Stromal cell of bone marrow (primary cell): Measurements from ENCODE around the gene HSDL2.

Experiments
- DNase-seq: peaks from one replicate; pipeline ENCODE4 v3.0.0-alpha.2; 2012; ENCODE audit warnings: low read depth

HSDL2 gene

GRCh38 chr9:112446526-112446925 lies 66.6 kb downstream of the HSDL2 start:
- no peak for DNase-seq

- peak; percentile 49 for DNase-seq
These were observed 67.4 kb downstream of the HSDL2 start for GRCh38 chr9:112447283-112447761.

DNA sequence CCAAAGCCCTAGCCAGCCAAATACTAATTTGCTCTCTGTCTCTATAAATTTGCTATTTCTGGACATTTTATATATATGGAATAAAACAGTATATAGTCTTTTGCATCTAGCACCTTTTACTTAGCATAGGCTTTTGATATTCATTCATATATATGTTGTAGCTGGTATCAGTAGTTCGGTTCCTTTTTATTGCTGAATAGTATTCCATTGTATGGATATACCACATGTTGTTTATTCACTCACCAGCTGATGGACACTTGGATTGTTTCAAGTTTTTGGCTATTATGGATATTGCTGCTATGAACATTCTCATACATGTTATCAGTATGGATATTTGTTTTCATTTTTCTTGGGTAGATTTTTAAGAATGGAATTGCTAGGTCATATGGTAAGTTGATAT lies 82.9 kb downstream of the HSDL2 start:
- no peak for DNase-seq

GRCh38 chr9:112465352-112465751 lies 85.4 kb downstream of the HSDL2 start:
- DNase-seq: no peak

- DNase-seq: no peak
These were observed 93.1 kb downstream of the HSDL2 start for GRCh38 chr9:112472996-112473395.

DNA sequence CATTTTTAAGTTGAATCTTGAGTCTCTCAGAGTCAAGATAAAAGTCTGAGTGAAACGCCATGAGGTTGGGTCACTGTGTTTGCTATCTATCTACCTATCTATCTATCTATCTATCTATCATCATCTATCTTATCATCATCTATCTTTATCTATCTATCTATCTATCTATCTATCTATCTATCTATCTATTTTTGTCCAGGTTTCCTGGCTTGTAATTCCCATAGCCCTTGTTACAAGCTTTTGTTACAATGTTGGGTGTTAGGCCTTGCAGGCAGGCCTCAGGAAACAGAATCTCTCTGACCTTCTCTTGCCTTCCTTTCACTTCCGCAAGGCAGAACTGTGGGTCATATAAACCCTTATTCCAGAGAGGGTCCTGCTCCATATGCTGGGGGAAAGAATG lies 94.1 kb downstream of the HSDL2 start:
- DNase-seq: no peak

- DNase-seq: no peak
These were observed 95.4 kb downstream of the HSDL2 start for GRCh38 chr9:112475318-112475717.

GRCh38 chr9:112477330-112477729 lies 97.4 kb downstream of the HSDL2 start:
- DNase-seq: no peak

DNA sequence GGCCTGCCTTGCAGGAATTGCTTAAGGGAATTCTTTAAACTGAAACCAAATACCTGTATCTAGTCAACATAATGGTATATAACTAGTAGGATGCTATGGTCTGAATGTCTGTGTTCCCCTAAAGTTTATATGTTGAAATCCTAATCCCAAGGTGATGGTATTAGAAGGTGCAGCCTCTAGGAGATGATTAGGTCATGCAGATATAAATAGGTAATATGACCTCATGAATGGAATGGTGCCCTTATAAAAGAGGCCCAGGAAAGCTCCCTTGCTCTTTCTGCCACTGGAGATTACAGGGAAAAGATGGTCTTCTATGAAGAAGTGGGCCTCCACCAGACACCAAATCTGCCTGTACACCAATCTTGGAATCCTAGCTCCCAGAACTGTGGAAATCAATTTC lies 99.3 kb downstream of the HSDL2 start:
- no peak for DNase-seq

DNA sequence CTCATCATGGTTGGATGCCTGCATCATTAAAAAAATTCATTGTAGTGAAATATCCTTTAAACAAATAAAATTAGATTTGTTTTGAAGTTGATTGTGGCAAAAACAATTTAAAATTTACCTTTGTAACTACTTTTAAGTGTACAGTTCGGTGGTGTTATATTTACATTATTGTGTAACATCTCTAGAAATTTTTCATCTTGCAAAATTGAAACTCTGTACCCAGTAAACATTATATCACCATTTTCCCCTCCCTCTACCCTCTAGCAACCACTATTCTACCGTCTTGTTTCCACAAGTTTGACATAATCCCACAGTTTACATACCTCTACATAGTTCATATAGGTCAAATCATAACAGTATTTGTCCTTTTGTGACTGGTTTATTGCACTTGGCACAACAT lies 104.7 kb downstream of the HSDL2 start:
- DNase-seq: no peak

DNA sequence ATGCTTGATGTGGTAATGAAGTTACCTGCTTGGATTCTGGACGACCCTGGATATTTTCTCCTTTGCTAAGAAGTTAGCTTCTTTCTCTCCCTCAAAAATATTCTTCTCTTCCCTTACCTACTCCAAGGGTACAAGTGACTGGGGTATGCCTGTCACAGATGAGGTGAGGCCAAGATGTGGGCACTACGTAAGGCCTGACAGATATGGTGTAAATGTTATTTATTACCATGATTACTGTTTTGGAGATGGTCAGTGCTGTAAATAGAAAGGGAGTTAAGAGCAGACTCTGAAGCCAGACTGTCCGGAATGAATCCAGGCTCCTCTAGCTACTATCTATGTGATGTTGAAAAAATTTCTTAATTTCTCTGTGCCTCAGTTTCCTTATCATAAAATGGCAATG lies 105.7 kb downstream of the HSDL2 start:
- no peak for DNase-seq

GRCh38 chr9:112486221-112487007 lies 106.5 kb downstream of the HSDL2 start, which contains the start of gene KIAA1958:
Gene KIAA1958 (plus strand): TSS chr9:112486827. CDS start chr9:112574081, 87,254 bp downstream.
- DNase-seq: no peak

- DNase-seq: no peak
These were observed 107.3 kb downstream of the HSDL2 start for GRCh38 chr9:112487008-112487798.

DNA sequence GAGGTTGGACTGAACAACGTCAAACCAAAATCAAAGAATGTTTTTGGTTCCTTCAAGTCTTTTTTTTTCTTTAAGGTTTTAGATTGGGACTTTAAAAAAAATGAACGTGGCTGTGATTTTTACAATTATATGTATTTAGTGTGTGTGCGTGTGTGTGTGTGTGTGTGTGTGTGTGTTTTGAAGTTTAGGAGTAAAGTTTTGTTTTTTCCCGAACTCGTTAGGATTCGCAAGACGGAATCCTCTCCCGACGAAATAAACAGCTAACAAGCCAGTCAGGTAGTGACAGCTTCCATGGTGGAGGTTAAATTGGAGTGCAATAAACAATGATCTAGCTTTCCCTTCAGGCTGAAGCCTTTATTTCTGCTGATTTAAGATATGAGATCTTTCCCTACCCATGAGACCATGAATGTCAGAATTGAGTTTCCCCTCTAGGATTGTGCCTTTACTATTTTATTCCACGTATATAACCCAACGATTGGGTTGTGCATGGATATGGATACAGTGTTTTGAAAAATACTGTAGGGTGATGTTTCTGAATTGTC lies 108.0 kb downstream of the HSDL2 start:
- no peak for DNase-seq

DNA sequence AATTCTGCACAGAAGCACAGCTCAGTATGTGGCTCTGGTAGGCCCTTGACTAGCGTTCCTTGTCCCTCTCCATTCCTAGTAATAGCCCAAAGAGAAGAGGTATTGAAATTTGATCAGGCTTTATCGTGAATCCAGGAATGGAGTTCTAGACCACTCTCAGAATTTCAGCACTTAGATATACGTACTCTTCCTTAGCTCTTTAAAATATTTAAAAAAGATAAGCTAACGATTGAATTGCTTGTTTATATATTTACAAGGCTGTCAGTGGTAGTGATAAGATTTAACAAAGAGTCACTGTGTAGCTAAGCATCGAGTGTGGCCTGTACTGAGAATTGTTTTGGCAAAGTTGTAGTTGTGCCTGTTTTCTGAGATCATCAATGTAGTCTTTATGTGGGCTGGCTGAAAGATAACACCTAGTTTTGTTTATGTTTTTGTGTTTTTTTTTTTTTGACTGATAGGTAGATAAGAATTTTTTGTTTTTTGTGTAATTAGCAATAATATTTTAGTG lies 109.2 kb downstream of the HSDL2 start:
- DNase-seq: no peak

DNA sequence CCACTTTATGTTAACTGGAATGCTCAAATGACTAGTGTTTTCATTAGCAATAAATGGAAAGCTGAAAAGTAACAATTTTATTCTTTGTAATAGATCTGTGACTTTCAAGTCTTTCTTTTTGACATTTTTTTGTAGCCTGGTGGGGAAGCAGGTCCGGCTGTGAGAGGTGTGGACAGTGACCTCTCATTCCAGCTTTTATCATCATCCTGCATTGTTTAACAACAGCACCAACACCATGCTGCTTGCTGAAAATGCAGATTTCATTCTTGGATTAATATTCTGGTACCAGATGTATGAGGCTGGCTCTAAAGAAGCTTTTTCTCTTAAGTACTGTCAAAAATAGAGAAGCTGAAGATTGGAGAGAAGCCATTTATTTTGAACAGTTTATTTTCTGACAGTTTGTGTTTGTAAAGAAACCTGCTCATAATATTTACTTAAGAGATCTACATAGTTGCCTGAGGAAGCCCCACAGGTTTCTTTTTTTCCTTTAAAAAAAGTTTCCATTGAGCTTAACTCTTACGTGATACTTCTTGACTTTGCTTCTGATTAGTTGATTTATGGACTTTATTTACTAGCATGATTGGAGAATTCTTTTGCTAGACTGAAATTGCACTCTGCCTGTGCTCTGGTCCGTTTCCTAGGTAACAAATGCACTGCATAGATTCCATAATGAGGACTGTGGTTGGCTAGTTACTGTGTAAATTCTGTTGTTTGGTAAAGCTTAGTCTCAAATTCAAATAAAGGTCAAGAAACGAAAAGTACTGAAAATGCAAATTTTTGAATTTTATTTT lies 110.2 kb downstream of the HSDL2 start:
- no peak for DNase-seq

- DNase-seq: peak; percentile 28
These were observed 113.7 kb downstream of the HSDL2 start for GRCh38 chr9:112493393-112494137.

DNA sequence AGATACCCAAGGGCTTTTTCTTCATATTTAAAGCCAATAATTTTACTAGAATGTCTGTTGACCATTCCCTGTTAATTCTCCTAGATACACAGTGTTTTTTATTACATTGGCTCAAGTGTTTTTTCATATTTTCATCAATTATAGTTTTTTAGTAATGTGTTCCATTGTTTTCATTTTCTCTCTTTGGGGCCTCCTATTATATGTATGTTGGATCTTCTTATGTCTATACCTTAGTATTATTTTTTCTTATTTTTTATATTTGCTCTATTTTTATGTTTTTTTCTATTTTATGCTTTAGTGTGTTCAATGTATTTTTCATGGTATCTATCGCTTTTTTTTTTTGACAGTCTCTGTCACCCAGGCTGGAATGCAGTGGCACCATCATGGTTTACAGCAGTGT lies 114.2 kb downstream of the HSDL2 start:
- no peak for DNase-seq

GRCh38 chr9:112495614-112496013 lies 115.7 kb downstream of the HSDL2 start:
- DNase-seq: no peak

- DNase-seq: no peak
These were observed 116.3 kb downstream of the HSDL2 start for GRCh38 chr9:112496074-112496722.

GRCh38 chr9:112500842-112501241 lies 120.9 kb downstream of the HSDL2 start:
- DNase-seq: no peak
